Measurements from ENCODE around the gene HYOU1.
"Not testable (repeated sequence)": the region's sequence is repeated elsewhere in the genome, so short reads cannot be mapped to it uniquely, and the experiment has no call there.

Gene HYOU1, protein sequence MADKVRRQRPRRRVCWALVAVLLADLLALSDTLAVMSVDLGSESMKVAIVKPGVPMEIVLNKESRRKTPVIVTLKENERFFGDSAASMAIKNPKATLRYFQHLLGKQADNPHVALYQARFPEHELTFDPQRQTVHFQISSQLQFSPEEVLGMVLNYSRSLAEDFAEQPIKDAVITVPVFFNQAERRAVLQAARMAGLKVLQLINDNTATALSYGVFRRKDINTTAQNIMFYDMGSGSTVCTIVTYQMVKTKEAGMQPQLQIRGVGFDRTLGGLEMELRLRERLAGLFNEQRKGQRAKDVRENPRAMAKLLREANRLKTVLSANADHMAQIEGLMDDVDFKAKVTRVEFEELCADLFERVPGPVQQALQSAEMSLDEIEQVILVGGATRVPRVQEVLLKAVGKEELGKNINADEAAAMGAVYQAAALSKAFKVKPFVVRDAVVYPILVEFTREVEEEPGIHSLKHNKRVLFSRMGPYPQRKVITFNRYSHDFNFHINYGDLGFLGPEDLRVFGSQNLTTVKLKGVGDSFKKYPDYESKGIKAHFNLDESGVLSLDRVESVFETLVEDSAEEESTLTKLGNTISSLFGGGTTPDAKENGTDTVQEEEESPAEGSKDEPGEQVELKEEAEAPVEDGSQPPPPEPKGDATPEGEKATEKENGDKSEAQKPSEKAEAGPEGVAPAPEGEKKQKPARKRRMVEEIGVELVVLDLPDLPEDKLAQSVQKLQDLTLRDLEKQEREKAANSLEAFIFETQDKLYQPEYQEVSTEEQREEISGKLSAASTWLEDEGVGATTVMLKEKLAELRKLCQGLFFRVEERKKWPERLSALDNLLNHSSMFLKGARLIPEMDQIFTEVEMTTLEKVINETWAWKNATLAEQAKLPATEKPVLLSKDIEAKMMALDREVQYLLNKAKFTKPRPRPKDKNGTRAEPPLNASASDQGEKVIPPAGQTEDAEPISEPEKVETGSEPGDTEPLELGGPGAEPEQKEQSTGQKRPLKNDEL

DNA sequence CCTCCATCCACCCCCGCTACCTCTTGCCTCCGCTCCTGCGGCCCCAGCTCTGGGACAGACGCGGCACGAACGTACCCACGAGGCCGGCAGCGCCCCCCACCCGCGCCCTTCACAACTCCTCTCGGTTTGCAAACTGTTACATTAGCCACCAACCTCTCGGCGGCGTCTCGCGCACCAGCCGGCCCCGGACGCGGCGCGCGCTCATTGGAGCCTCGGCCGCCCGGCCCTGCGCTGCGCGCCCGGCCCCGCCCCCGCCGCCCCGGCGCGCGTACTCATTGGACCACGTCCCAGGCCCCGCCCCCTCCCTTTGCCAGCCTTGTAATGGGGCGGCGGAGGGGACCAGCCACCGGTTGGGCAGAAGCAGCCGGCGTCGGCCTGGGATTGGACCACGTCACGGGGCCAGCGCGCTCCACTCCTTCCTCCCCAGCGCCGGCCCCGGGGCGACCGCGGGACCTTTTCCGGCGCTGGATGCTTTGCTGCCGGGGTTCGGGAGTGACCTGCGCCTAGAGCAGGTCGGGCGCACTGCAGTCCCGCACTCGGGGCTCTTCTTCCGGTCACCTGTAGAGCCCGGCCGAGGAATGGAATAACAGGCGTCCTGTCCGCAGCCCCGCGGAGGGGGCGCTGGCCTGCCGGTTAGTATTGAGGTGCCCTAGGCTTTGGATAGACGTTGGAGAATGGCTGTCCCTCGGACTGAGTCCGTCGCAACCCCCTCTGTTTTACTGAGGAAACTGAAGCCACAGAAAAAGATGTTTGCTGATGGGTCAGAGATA is at the start of gene HYOU1:
Gene HYOU1, minus strand, starts transcription at position 206 of the 770 bp plus-strand sequence. CDS start 1,045 bp downstream, outside the sequence.
- in situ Hi-C loops (cut with MboI; ENCODE audit: low sequenced_read_pairs) = no loop called here

DNA sequence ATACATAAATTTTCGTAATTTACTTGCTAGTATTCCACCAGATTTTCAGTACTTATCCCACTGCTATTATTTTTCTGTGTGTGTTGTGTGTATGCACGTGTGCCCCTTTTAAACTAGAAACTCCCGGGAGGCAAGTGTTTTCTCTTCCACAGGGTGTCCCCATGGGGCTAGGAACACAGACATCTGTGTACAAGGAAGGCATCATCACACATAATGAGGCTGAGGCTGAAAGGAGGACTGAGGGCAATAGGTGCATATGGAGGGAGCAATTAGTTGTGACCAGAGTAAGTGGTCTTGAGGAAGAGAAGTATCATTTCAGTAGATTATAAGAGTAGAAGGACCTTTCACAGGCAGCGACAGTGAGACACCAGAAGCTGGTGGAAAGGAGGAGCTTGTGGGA is 46.8 kb upstream of the HYOU1 start:
- in situ Hi-C loops (cut with MboI; ENCODE audit: low sequenced_read_pairs) = no loop called here

GRCh38 chr11:119103161-119103664 is 46.2 kb upstream of the HYOU1 start:
- in situ Hi-C loops (cut with MboI; ENCODE audit: low sequenced_read_pairs) = not testable (repeated sequence)

GRCh38 chr11:119101759-119102423 is 44.9 kb upstream of the HYOU1 start, which contains the start of gene DPAGT1:
Gene DPAGT1, minus strand, starts transcription at chr11:119101853. Its CDS starts 198 bp downstream, at chr11:119101655.
- in situ Hi-C loops (cut with MboI; ENCODE audit: low sequenced_read_pairs) = no loop called here

GRCh38 chr11:119100994-119101758 is 44.2 kb upstream of the HYOU1 start:
- in situ Hi-C loops (cut with MboI; ENCODE audit: low sequenced_read_pairs) = no loop called here

GRCh38 chr11:119100246-119100970 is 43.4 kb upstream of the HYOU1 start:
- in situ Hi-C loops (cut with MboI; ENCODE audit: low sequenced_read_pairs) = no loop called here

DNA sequence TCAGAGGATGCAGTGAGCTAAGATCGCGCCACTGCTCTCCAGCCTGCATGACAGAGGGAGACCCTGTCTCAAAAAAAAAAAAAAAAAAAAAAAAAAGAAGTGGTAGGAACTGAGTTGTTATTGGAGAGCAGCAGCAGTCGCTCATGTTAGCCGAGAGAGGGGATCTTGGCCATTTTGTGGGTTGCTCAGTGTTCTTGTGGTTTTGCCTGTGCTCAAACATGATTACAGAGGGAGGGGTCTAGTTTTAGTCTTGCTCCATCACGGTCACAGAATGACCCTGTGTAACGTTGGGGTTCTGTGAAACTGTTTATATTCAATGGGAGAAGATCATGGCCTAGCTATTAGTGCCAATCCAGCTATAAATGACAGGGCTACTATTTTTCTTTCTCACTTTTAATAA is 42.7 kb upstream of the HYOU1 start:
- in situ Hi-C loops (cut with MboI; ENCODE audit: low sequenced_read_pairs) = no loop called here

- in situ Hi-C loops (cut with MboI; ENCODE audit: low sequenced_read_pairs) = no loop called here
Observed at GRCh38 chr11:119095066-119095880, 38.3 kb upstream of the HYOU1 start.

- in situ Hi-C loops (cut with MboI; ENCODE audit: low sequenced_read_pairs) = no loop called here
Observed at GRCh38 chr11:119094816-119095065, 37.7 kb upstream of the HYOU1 start.

- in situ Hi-C loops (cut with MboI; ENCODE audit: low sequenced_read_pairs) = no loop called here
Observed at GRCh38 chr11:119093942-119094815, 37.2 kb upstream of the HYOU1 start.

GRCh38 chr11:119092880-119093842 is 36.2 kb upstream of the HYOU1 start:
- in situ Hi-C loops (cut with MboI; ENCODE audit: low sequenced_read_pairs) = no loop called here

- in situ Hi-C loops (cut with MboI; ENCODE audit: low sequenced_read_pairs) = no loop called here
Observed at GRCh38 chr11:119091966-119092879, 35.2 kb upstream of the HYOU1 start.

- in situ Hi-C loops (cut with MboI; ENCODE audit: low sequenced_read_pairs) = no loop called here
Observed at GRCh38 chr11:119091178-119091577, 34.2 kb upstream of the HYOU1 start.

GRCh38 chr11:119089319-119089718 is 32.3 kb upstream of the HYOU1 start:
- in situ Hi-C loops (cut with MboI; ENCODE audit: low sequenced_read_pairs) = no loop called here

DNA sequence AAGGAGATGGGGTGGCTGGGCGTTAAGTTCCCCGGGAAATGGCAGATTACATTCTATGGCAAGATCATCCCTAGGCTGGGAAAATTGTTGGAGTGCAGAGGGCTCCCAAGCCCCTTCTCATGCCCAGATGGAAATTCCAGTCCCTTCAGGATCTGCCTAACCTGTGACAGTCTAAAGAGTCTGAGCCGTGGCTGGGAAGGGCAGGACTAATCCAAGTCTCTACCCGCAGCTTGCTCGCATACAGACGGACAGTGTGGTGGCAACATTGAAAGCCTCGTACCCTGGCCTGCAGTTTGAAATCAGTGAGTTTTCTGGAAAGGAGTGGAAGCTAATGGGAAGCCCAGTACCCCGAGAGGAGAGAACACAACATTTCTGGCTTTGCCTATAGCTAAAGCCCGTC is 31.4 kb upstream of the HYOU1 start:
- in situ Hi-C loops (cut with MboI; ENCODE audit: low sequenced_read_pairs) = no loop called here

Measured in HL-60/S4 treated with retinoic acid at 250 ng/mL for 4 days and 3 days (cell line).